ENCODE data around the gene ALDOB. TPM values are rescaled to one million over a fixed set of nuclear protein-coding genes. Genes with fewer than 3 reads are reported as not detected.

The ALDOB gene
- 0.08 TPM for total RNA-seq

GRCh38 chr9:101435601-101436079, at the start of gene ALDOB:
ALDOB (minus strand) TSS chr9:101435774; CDS start chr9:101430887, 4,887 bp downstream.
- ATAC-seq = no peak

DNA sequence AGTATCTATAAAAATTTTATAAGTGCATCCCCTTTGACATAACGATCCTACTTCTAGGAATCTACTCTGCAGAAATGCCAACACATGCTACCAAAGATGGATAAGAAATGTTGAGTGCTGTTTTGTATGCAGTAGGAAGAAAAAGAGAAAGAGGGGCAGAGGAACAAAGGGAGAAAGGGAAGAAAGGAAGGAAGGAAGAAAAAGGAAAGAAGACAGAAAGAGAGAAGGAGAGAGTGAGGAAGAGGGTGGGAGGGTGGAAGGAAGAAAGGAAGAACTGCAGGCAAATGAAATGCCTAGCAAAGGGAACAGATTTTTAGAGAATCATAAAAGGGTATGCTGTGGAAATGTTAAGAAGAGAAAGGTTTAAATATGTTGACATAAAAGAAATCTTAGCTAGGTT, 48.5 kb upstream of the ALDOB start:
- no peak for ATAC-seq

GRCh38 chr9:101481261-101481660, 45.7 kb upstream of the ALDOB start:
- no peak for ATAC-seq

DNA sequence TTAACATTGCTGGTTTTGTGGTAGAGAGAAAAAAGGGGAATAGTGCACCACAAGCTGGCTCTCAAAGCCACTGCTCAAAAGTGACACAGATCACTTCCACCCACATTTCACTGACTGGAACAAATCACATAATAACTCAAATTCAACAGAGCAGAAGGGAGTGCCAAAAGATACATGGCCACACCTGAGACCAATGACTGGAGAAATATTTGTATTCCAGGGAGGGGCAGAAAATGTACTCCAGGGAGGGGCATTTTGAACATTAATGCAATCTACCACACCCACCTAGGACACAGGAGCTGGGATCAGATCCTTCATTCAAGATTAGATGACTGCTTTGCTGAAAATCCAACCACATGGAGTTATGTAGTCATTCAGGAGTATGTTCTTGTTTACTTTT, 44.8 kb upstream of the ALDOB start:
- peak; percentile 88 for ATAC-seq

GRCh38 chr9:101479338-101480030, 43.9 kb upstream of the ALDOB start:
- peak; percentile 89 for ATAC-seq

- peak; percentile 81 for ATAC-seq
Measured at GRCh38 chr9:101478906-101479305, 43.3 kb upstream of the ALDOB start.

DNA sequence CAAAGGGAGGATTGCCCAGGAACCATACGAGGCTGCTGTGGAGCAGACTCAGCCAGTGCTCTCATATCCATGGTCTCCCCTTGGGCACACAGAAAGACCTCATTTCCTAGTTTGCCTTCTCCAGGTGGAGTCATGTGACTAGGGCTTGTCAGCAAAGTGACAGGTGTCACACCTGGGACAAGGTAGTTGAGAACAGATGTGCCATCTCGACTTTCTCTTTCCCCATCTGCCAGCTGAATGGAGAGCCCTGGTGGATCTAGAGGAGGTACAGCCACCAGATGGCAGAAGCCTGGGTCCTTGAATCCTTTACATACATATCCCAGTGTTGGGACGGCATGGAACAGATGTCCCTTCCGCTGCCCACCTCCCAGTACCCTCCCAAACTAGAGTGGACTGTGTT, 42.9 kb upstream of the ALDOB start:
- no peak for ATAC-seq

- ATAC-seq = no peak
Measured at GRCh38 chr9:101477736-101478135, 42.2 kb upstream of the ALDOB start.

GRCh38 chr9:101477214-101477613, 41.6 kb upstream of the ALDOB start:
- ATAC-seq = no peak

DNA sequence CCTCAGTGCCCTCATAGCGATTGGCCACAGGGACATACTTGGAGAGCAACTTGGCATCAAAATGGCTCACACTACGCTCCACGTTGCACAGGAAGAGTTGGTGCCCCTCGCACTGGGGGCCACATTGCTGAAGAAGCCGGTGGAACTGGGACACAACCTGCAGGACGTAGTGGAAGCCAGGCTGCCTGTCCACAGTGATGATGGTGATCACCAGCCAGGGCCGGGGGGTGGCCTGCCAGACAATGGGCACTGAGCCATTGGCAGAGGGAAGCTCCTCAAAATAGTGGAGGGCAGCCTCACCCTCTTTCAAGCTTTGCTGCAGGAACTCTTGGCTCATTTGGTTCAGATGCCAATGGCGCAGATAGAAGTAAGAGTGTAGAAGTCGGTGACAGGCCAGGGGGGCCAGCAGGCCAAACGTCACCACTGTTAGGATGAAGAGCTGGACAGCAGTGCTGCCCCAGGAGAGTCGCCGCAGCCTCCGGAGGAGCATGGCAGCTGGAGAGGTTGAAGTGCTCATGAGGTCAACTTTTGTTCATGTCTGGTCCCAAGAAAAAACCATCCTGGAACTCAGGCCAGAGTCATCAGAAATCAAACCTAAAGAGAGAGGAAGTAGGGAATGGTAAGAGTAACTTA, 41.1 kb upstream of the ALDOB start:
- no peak for ATAC-seq

DNA sequence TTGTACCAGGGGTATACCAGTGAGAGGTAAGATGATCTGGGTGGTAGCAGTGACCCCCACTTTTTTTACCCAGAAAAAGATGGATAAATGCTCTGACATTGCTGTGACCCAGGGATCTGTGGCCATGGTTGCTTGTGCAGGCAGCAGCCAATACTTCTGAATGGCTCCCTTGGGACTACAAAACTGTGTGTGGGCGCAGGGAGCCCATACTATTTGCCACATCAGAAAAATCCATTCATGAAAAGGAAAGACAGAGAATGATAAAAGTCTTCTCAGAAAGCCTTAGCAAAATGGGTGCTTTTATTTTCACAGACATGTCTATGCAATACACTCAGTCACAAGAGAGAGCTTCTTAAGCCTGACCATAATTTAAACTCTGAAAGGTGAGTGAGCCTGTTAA, 37.3 kb upstream of the ALDOB start:
- no peak for ATAC-seq

DNA sequence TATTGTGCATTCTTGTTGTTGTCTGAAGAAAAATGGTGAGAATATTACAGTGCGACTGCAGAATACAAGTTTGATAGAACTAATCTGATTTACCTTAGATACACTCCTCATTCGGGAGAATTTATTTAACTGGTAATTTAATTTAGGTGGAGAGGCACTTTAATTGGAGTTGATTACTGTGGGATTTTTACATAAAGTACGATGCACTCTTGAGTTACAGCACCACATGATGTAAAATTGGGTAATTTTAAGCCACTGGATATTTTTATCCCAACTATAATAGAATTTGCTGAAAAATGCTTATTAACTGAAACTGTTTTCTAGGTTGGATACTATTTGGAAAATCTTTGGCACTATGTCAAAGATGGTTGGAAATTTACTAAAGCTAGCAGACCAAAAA, 35.4 kb upstream of the ALDOB start:
- no peak for ATAC-seq

DNA sequence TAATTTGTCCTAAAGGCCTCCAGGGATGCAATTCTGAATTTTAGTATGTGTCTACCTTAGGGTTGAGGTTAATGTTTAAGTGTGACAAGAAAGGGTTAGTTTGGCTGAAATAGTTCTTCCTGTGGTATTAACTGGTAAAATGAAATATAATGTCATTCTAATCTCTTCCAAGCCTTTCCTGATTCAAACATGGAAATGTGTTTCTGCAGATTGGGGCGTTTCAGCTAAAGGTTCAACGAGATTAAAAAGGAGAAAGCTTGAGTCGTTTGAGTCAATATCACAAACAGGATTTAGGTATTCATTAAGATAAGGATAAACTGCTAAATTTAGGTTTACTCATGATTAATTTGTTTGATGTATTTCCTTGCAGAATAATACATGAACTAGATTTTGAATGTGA, 34.4 kb upstream of the ALDOB start:
- no peak for ATAC-seq

GRCh38 chr9:101469026-101469425, 33.5 kb upstream of the ALDOB start:
- no peak for ATAC-seq

GRCh38 chr9:101468116-101468515, 32.5 kb upstream of the ALDOB start:
- no peak for ATAC-seq

- no peak for ATAC-seq
Measured at GRCh38 chr9:101467690-101468089, 32.1 kb upstream of the ALDOB start.

- ATAC-seq = no peak
Measured at GRCh38 chr9:101466863-101467262, 31.3 kb upstream of the ALDOB start.

GRCh38 chr9:101465326-101465915, 29.8 kb upstream of the ALDOB start:
- ATAC-seq = peak; percentile 87

GRCh38 chr9:101463397-101463796, 27.8 kb upstream of the ALDOB start:
- no peak for ATAC-seq

GRCh38 chr9:101462558-101462957, 27.0 kb upstream of the ALDOB start:
- no peak for ATAC-seq

GRCh38 chr9:101460965-101461364, 25.4 kb upstream of the ALDOB start:
- ATAC-seq = no peak

- ATAC-seq = peak; percentile 91
Measured at GRCh38 chr9:101458963-101459631, 23.5 kb upstream of the ALDOB start.

DNA sequence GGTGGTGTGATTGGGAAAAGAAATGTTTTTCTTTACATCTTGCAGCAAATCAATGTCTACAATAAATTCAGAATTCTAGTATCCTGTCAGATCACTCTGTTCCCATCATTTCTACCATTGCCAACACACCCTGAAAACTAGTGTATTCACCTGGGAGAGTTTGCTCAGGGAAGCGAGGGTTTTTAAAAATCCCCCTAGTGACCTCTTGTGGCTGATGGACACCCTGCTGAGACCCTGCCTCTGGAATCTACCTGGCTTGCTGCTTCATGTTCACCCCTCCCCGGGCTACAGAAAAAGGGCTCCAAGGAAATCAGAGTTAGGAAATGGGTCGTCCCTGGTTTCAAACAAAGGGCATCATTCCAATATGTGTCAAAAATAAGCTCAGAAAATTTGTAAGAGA, 21.4 kb upstream of the ALDOB start:
- ATAC-seq = no peak

Data from esophagus mucosa (tissue), 1 donor.